Neural cell (in vitro differentiated cells): Measurements from ENCODE around the gene NCAPD2. TPM values are rescaled to one million over a fixed set of nuclear protein-coding genes. Genes with fewer than 3 reads are reported as not detected.

Source experiments
- H2AFZ ChIP-seq: fragments of 200-600, 300-800 bp; sonication (generic), shearing (Covaris generic); 2 replicates; pipeline ENCODE4 v1.6.0; 2014; ENCODE audit warnings: low read depth, mild to moderate bottlenecking, antibody characterized with exemption, low read length, moderate library complexity
- H3F3A ChIP-seq: fragments of 200-600 bp; shearing (Covaris generic); 2 replicates; pipeline ENCODE4 v1.6.1; 2016; ENCODE audit warnings: mild to moderate bottlenecking, moderate library complexity, mixed read lengths, antibody characterized with exemption, low read length; ENCODE audit not compliant: insufficient read depth, poor library complexity, severe bottlenecking
- H3K27ac ChIP-seq: fragments of 200-600, 300-800 bp; sonication (generic), shearing (Covaris generic); 2 replicates; pipeline ENCODE4 v1.5.1; 2014; ENCODE audit warnings: mild to moderate bottlenecking, low read length, moderate library complexity
- H3K27me3 ChIP-seq: fragments of 300-800, 200-600 bp; sonication (generic), shearing (Covaris generic); 2 replicates; pipeline ENCODE4 v1.6.0; 2014; ENCODE audit warnings: mild to moderate bottlenecking, low read depth, low read length, moderate library complexity; ENCODE audit not compliant: insufficient read depth
- H3K36me3 ChIP-seq: fragments of 300-800, 200-600 bp; sonication (generic), shearing (Covaris generic); 2 replicates; pipeline ENCODE4 v1.5.1; 2014; ENCODE audit warnings: mild to moderate bottlenecking, antibody characterized with exemption, low read length, moderate library complexity; ENCODE audit not compliant: insufficient read depth
- H3K4me2 ChIP-seq: fragments of 300-800, 200-600 bp; sonication (generic), shearing (Covaris generic); 2 replicates; pipeline ENCODE4 v1.6.0; 2014; ENCODE audit warnings: mild to moderate bottlenecking, low read length
- H3K4me3 ChIP-seq: fragments of 300-800, 200-600 bp; sonication (generic), shearing (Covaris generic); 2 replicates; pipeline ENCODE4 v1.5.1; 2014; ENCODE audit warnings: mild to moderate bottlenecking, low read length, moderate library complexity
- H3K79me2 ChIP-seq: fragments of 200-600 bp; shearing (Covaris generic); replicated peaks from 2 replicates; pipeline ENCODE4 v1.6.0; 2014; ENCODE audit warnings: mild to moderate bottlenecking, low read length, moderate library complexity; ENCODE audit not compliant: insufficient read depth
- H3K9ac ChIP-seq: fragments of 300-800, 200-600 bp; sonication (generic), shearing (Covaris generic); 2 replicates; pipeline ENCODE4 v1.6.1; 2016; ENCODE audit warnings: mild to moderate bottlenecking, low read length, mixed read lengths
- H3K9me2 ChIP-seq: fragments of 200-600 bp; shearing (Covaris generic); 2 replicates; pipeline ENCODE4 v1.6.1; 2016; ENCODE audit warnings: mild to moderate bottlenecking, low read length, mixed read lengths; ENCODE audit not compliant: insufficient read depth
- H3K9me3 ChIP-seq: fragments of 200-600, 300-800 bp; sonication (generic), shearing (Covaris generic); 2 replicates; pipeline ENCODE4 v1.6.1; 2016; ENCODE audit warnings: mild to moderate bottlenecking, mixed run types, low read length, moderate library complexity, mixed read lengths
- H4K20me1 ChIP-seq: fragments of 200-600 bp; shearing (Covaris generic); 2 replicates; pipeline ENCODE4 v1.6.1; 2016; ENCODE audit warnings: mild to moderate bottlenecking, mixed run types; ENCODE audit not compliant: insufficient read depth
- CTCF ChIP-seq: fragments of 450-650 bp; IDR thresholded peaks from 2 replicates; pipeline ENCODE4 v1.5.1; 2014; ENCODE audit warnings: antibody characterized with exemption, mild to moderate bottlenecking, moderate library complexity; ENCODE audit not compliant: poor library complexity, severe bottlenecking
- EP300 ChIP-seq: fragments of 450-650 bp; conservative IDR thresholded peaks from 2 replicates; pipeline ENCODE4 v1.6.1; 2014; ENCODE audit warnings: antibody characterized with exemption, mild to moderate bottlenecking, moderate library complexity; ENCODE audit not compliant: poor library complexity, severe bottlenecking
- EZH2 ChIP-seq: fragments of 200-600, 300-800 bp; shearing (Covaris generic), sonication (generic); IDR thresholded peaks from 2 replicates; pipeline ENCODE4 v1.6.1; 2014; ENCODE audit warnings: antibody characterized with exemption, low read length, borderline replicate concordance, mild to moderate bottlenecking; ENCODE audit not compliant: insufficient read depth, poor library complexity, severe bottlenecking
- MXI1 ChIP-seq: fragments of 450-650 bp; conservative IDR thresholded peaks from 2 replicates; pipeline ENCODE4 v1.6.1; 2014; ENCODE audit warnings: antibody characterized with exemption, mild to moderate bottlenecking; ENCODE audit not compliant: poor library complexity, severe bottlenecking
- POLR2AphosphoS5 ChIP-seq: IDR thresholded peaks from 2 replicates; pipeline ENCODE4 v1.6.1; 2012
- RAD21 ChIP-seq: fragments of 450-650 bp; conservative IDR thresholded peaks from 2 replicates; pipeline ENCODE4 v1.6.1; 2014; ENCODE audit warnings: antibody characterized with exemption, mild to moderate bottlenecking, moderate library complexity
- SMC3 ChIP-seq: fragments of 450-650 bp; conservative IDR thresholded peaks from 2 replicates; pipeline ENCODE4 v1.6.1; 2014; ENCODE audit warnings: antibody characterized with exemption, mild to moderate bottlenecking, moderate library complexity; ENCODE audit not compliant: poor library complexity
- TAF1 ChIP-seq: IDR thresholded peaks from 2 replicates; pipeline ENCODE4 v1.6.1; 2012; ENCODE audit warnings: low read depth
- polyA plus RNA-seq: library from polyadenylated mRNA; depleted of rRNA; stranded (reverse); fragments of >200 nt; gene quantifications from 2 replicates; pipeline ENCODE4 v1.2.3, GENCODE V29; 2014
- TF ChIP-seq, protein P1 (sequence below): IDR thresholded peaks from 2 replicates; pipeline ENCODE4 v1.6.1; 2012; ENCODE audit warnings: borderline replicate concordance

NCAPD2 gene
- polyA plus RNA-seq, 1 donor from 2014 or later, result 4.5 TPM

GRCh38 chr12:6523708-6524107 is 29.8 kb downstream of the NCAPD2 start:
- Histone ChIP-seq H3K9me3 (no peaks in the 10 kb centered on the region), H3K27ac (no peak overlapping the region), H3K9me2 (no peaks in the 10 kb centered on the region), H3F3A (no peaks in the 10 kb centered on the region), H3K9ac (no peak overlapping the region), H4K20me1 (no peaks in the 10 kb centered on the region), H3K4me2 (no peak overlapping the region), H3K79me2 (no peaks in the 10 kb centered on the region), H2AFZ (no peak overlapping the region), H3K27me3 (no peaks in the 10 kb centered on the region), H3K4me3 (no peak overlapping the region), H3K36me3 (no peaks in the 10 kb centered on the region)
- TF ChIP-seq, protein P1, sequence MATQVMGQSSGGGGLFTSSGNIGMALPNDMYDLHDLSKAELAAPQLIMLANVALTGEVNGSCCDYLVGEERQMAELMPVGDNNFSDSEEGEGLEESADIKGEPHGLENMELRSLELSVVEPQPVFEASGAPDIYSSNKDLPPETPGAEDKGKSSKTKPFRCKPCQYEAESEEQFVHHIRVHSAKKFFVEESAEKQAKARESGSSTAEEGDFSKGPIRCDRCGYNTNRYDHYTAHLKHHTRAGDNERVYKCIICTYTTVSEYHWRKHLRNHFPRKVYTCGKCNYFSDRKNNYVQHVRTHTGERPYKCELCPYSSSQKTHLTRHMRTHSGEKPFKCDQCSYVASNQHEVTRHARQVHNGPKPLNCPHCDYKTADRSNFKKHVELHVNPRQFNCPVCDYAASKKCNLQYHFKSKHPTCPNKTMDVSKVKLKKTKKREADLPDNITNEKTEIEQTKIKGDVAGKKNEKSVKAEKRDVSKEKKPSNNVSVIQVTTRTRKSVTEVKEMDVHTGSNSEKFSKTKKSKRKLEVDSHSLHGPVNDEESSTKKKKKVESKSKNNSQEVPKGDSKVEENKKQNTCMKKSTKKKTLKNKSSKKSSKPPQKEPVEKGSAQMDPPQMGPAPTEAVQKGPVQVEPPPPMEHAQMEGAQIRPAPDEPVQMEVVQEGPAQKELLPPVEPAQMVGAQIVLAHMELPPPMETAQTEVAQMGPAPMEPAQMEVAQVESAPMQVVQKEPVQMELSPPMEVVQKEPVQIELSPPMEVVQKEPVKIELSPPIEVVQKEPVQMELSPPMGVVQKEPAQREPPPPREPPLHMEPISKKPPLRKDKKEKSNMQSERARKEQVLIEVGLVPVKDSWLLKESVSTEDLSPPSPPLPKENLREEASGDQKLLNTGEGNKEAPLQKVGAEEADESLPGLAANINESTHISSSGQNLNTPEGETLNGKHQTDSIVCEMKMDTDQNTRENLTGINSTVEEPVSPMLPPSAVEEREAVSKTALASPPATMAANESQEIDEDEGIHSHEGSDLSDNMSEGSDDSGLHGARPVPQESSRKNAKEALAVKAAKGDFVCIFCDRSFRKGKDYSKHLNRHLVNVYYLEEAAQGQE, result no peak
- TF ChIP-seq POLR2AphosphoS5 (no peak), EP300 (no peak), TAF1 (no peak), RAD21 (no peak), CTCF (no peak), SMC3 (no peak), EZH2 (no peak), MXI1 (no peak)

- Histone ChIP-seq H3K36me3 (no peaks in the 10 kb centered on the region), H3K4me2 (no peak overlapping the region), H3K9me2 (no peaks in the 10 kb centered on the region), H3K4me3 (no peak overlapping the region), H3K79me2 (no peaks in the 10 kb centered on the region), H2AFZ (no peak overlapping the region), H3F3A (no peaks in the 10 kb centered on the region), H3K27ac (no peak overlapping the region), H3K9ac (no peak overlapping the region), H4K20me1 (no peaks in the 10 kb centered on the region), H3K27me3 (no peaks in the 10 kb centered on the region), H3K9me3 (no peaks in the 10 kb centered on the region)
- no peak for TF ChIP-seq EP300
- no peak for TF ChIP-seq RAD21
- TF ChIP-seq TAF1, result no peak
- no peak for TF ChIP-seq CTCF
- TF ChIP-seq SMC3, result no peak
- no peak for TF ChIP-seq EZH2
- no peak for TF ChIP-seq POLR2AphosphoS5
Observed at GRCh38 chr12:6524648-6525047, 30.7 kb downstream of the NCAPD2 start.
